Transverse colon (tissue), 4 donors: ENCODE results near the gene YBX1. TPM values are rescaled to one million over a fixed set of nuclear protein-coding genes. Genes with fewer than 3 reads are reported as not detected.

Source experiments
- DNase-seq: peaks from one replicate; pipeline ENCODE4 v3.0.0-alpha.2; 2019
- H3K27ac ChIP-seq, 4 donors: fragments of 200-600 bp; sonication (generic); 2 replicates each; pipeline ENCODE4 v1.5.1; 2016 to 2018; ENCODE audit warnings: inconsistent platforms in 4 of 4
- H3K27me3 ChIP-seq: fragments of 200-600 bp; sonication (generic); 2 replicates; pipeline ENCODE4 v1.5.1; 2017; ENCODE audit warnings: inconsistent platforms
- H3K36me3 ChIP-seq, 4 donors: fragments of 200-600 bp; sonication (generic); 2 replicates each; pipeline ENCODE4 v1.5.1; 2017 to 2019; ENCODE audit warnings: inconsistent platforms in 4 of 4
- H3K4me1 ChIP-seq, 4 donors: fragments of 200-600 bp; sonication (generic); 2 replicates each; pipeline ENCODE4 v1.5.1; 2017 to 2020; ENCODE audit warnings: inconsistent platforms in 4 of 4
- H3K4me3 ChIP-seq, 4 donors: fragments of 200-600 bp; sonication (generic); 1 replicate in 1 of 4; 2 replicates in 3 of 4; pipeline versions ENCODE4 v1.5.1 to v1.6.1; 2017 to 2019; ENCODE audit warnings: inconsistent platforms in 4 of 4
- H3K9me3 ChIP-seq, 2 donors: fragments of 200-600 bp; sonication (generic); 2 replicates each; pipeline ENCODE4 v1.5.1; 2017 to 2019; ENCODE audit warnings: inconsistent platforms in 2 of 2
- EP300 ChIP-seq: sonication (generic); formaldehyde crosslinking; IDR thresholded peaks from one replicate; pipeline ENCODE4 v1.6.1; 2017; ENCODE audit warnings: antibody characterized with exemption, low read depth
- POLR2A ChIP-seq: fragments of 450-650 bp; IDR thresholded peaks from one replicate; pipeline ENCODE4 v1.6.1; 2016; ENCODE audit warnings: antibody characterized with exemption, mild to moderate bottlenecking, moderate library complexity
- POLR2AphosphoS5 ChIP-seq, 3 donors: sonication (generic); formaldehyde crosslinking; IDR thresholded peaks; one replicate each; pipeline ENCODE4 v1.6.1; 2016; ENCODE audit warnings: antibody characterized with exemption in 3 of 3
- WGBS, 2 donors: methylation state at CpG; one replicate each; pipeline ENCODE4 v1.1.5; 2018; ENCODE audit warnings: low coverage in 1 of 2; 5-methylcytosine and 5-hydroxymethylcytosine counted together
- in situ Hi-C, 4 donors: fragments of 200-750 bp; cut with MboI; loops; one replicate each; pipeline versions ENCODE4 v1.15.0 to v1.15.1; 2017; ENCODE audit warnings: low sequenced_read_pairs in 3 of 4, low pct_ligation_motif_present in 1 of 4, low pct_unique_long_range_greater_than_20kb in 1 of 4
- intact Hi-C: fragments of 100-400 bp; cut with DNase I; formaldehyde crosslinking; loops from one replicate; pipeline ENCODE4 v1.15.1; 2023; ENCODE audit warnings: low total_unique reads
- total RNA-seq, 4 donors: library from RNA; depleted of rRNA; stranded (reverse); fragments of >200 nt; gene quantifications; one replicate each; pipeline ENCODE4 v1.1.0, GENCODE V29; 2016
- TF ChIP-seq, protein P1 (sequence below), 5 experiments: fragments of 200-600 bp in 3 of 5; fragments of 450-650 bp in 2 of 5; sonication (generic) in 3 of 5; IDR thresholded peaks; 1 replicate in 2 of 5; 2 replicates in 3 of 5; pipeline ENCODE4 v1.5.1; 2016 to 2017; ENCODE audit warnings: antibody characterized with exemption in 5 of 5, inconsistent platforms in 3 of 5, mild to moderate bottlenecking in 2 of 5, moderate library complexity in 1 of 5

The YBX1 gene
- total RNA-seq, 4 donors from 2014 or later, result 288 to 403 (median 380) TPM

DNA sequence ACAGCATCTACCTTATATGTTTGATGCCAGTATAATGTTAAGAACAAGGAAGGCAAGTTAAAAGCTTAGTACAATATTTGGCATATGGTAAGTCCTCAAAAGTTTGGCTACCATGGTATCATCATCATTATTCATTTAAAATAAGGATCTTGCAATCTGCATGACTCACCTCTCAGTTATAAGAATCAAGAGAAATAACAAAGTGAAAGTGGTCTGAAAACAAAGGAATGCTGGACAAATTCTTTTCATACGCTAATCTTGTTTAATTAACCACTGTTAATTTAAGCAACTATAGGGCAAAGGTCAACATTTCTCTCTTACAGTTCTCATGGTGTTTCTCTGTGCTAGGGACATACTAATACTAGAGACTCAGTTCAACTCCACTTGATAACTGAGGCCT lies 70.9 kb downstream of the YBX1 start:
- in situ Hi-C loops (loop anchor here in 2 of 4 donors (25.0 kb wide), 1 partner anchor 416 kb away; the partner anchor contains the start of gene FOXJ3 (in 2 of the 2)), intact Hi-C loops (no loop called here)
- 86 to 91% methylated on average over 1 of the region's 1 CpG for WGBS, 2 donors
- no peaks in the 10 kb centered on the region for H3K9me3 ChIP-seq
- H3K36me3 ChIP-seq, result peaks cover 0 to 16% (median 2%) of the 10 kb centered on the region in 4 donors
- H3K4me1 ChIP-seq, result no peaks in the 10 kb centered on the region
- H3K4me3 ChIP-seq, result no peak overlapping the region
- H3K27me3 ChIP-seq, result no peaks in the 10 kb centered on the region
- DNase-seq, result no peak
- no peak for TF ChIP-seq POLR2A
- TF ChIP-seq POLR2AphosphoS5 (IDR thresholded peaks at IDR 0.05), result no peak
- TF ChIP-seq EP300, result no peak
- TF ChIP-seq, protein P1, sequence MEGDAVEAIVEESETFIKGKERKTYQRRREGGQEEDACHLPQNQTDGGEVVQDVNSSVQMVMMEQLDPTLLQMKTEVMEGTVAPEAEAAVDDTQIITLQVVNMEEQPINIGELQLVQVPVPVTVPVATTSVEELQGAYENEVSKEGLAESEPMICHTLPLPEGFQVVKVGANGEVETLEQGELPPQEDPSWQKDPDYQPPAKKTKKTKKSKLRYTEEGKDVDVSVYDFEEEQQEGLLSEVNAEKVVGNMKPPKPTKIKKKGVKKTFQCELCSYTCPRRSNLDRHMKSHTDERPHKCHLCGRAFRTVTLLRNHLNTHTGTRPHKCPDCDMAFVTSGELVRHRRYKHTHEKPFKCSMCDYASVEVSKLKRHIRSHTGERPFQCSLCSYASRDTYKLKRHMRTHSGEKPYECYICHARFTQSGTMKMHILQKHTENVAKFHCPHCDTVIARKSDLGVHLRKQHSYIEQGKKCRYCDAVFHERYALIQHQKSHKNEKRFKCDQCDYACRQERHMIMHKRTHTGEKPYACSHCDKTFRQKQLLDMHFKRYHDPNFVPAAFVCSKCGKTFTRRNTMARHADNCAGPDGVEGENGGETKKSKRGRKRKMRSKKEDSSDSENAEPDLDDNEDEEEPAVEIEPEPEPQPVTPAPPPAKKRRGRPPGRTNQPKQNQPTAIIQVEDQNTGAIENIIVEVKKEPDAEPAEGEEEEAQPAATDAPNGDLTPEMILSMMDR (IDR thresholded peaks at IDR 0.05), result no peak
- H3K27ac ChIP-seq, result no peak overlapping the region

Other genes starting within 250 kb of the YBX1 start
- 1 to 10 TPM in 2 of 4 donors, not detected in 2; 4.3 to 8.7 TPM for gene ZMYND12, start 226.4 kb upstream of the YBX1 start, total RNA-seq
- 100 to 1,000 TPM in 1 of 4 donors, 10 to 100 TPM in 3; 14.3 to 105 (median 57.6) TPM for gene PPCS, start 225.9 kb upstream of the YBX1 start, total RNA-seq
- 1 to 10 TPM in 2 of 4 donors, under 1 TPM in 2; 0.75 to 3.7 (median 1.7) TPM for gene CCDC30, start 219.1 kb upstream of the YBX1 start, total RNA-seq
- 10 to 100 TPM in 3 of 4 donors, not detected in 1; 16.9 to 26.5 (median 24.6) TPM for gene PPIH, start 24.0 kb upstream of the YBX1 start, total RNA-seq
- under 1 TPM in 1 of 4 donors, not detected in 3; 0.27 TPM for gene CLDN19, start 57.8 kb downstream of the YBX1 start, total RNA-seq
- 10 to 100 TPM in 3 of 4 donors, 1 to 10 TPM in 1; 8.7 to 37.2 (median 10.2) TPM for gene P3H1, start 84.6 kb downstream of the YBX1 start, total RNA-seq
- gene C1orf50, start 84.8 kb downstream of the YBX1 start, total RNA-seq, result 10 to 100 TPM in 1 of 4 donors, 1 to 10 TPM in 3; 4.0 to 81.2 (median 8.1) TPM
- gene TMEM269, start 102.6 kb downstream of the YBX1 start, total RNA-seq, result under 1 TPM in 1 of 4 donors, not detected in 3; 0.37 TPM
- gene ERMAP, start 134.7 kb downstream of the YBX1 start, total RNA-seq, result 10 to 100 TPM; 12.5 to 30.7 (median 14.1) TPM
- gene SVBP, start 135.0 kb downstream of the YBX1 start, total RNA-seq, result 10 to 100 TPM; 15.3 to 33.3 (median 17.6) TPM
- gene ZNF691, start 164.2 kb downstream of the YBX1 start, total RNA-seq, result 10 to 100 TPM in 1 of 4 donors, 1 to 10 TPM in 2, under 1 TPM in 1; 1.00 to 11.3 (median 6.0) TPM